Calu3 (cell line): ENCODE data around the gene PRADC1. TPM values are rescaled to one million over a fixed set of nuclear protein-coding genes. Genes with fewer than 3 reads are reported as not detected.

Source experiments
- BruUV-seq: library from RNA; stranded (reverse); fragments of 400-500 nt; replicated peaks from 2 replicates; lab custom pipeline; 2021; lab: Mats Ljungman, UMichigan
- CTCF ChIA-PET: fragments of 300-600 bp; sonication (Branson Sonifier 250); formaldehyde crosslinking; loops from one replicate; lab custom pipeline; 2022; ENCODE audit warnings: antibody characterized with exemption; lab: Charles Lee
- DNase-seq: peaks from one replicate; pipeline ENCODE4 v3.0.0; 2022
- H3K27ac Mint-ChIP-seq: one replicate; pipeline ENCODE4 v1.8.0; 2022; ENCODE audit warnings: mixed read lengths; ENCODE audit not compliant: unreplicated experiment
- H3K27me3 Mint-ChIP-seq: one replicate; pipeline ENCODE4 v1.8.0; 2022; ENCODE audit warnings: mixed read lengths; ENCODE audit not compliant: unreplicated experiment
- H3K36me3 Mint-ChIP-seq: one replicate; pipeline ENCODE4 v1.8.0; 2022; ENCODE audit warnings: mild to moderate bottlenecking, moderate library complexity, mixed read lengths; ENCODE audit not compliant: insufficient read depth, unreplicated experiment
- H3K4me1 Mint-ChIP-seq: one replicate; pipeline ENCODE4 v1.8.0; 2022; ENCODE audit warnings: mild to moderate bottlenecking, low read depth, mixed read lengths; ENCODE audit not compliant: unreplicated experiment
- H3K4me3 Mint-ChIP-seq: one replicate; pipeline ENCODE4 v1.8.0; 2022; ENCODE audit warnings: mild to moderate bottlenecking, low read depth, moderate library complexity, mixed read lengths; ENCODE audit not compliant: unreplicated experiment
- H3K9me3 Mint-ChIP-seq: one replicate; pipeline ENCODE4 v1.8.0; 2022; ENCODE audit warnings: low read depth, mixed read lengths; ENCODE audit not compliant: unreplicated experiment
- intact Hi-C: fragments of 100-400 bp; cut with micrococcal nuclease; formaldehyde crosslinking; loops from one replicate; pipeline ENCODE4 v1.10.0; 2022; ENCODE audit not compliant: unreplicated experiment
- total RNA-seq: library from RNA; stranded (reverse); gene quantifications from 2 replicates; pipeline ENCODE4 v1.2.3, GENCODE V29; 2022
- TF ChIP-seq, protein P1 (sequence below): fragments of 200-600 bp; IDR thresholded peaks from one replicate; pipeline ENCODE4 v1.8.0; 2022; ENCODE audit warnings: antibody characterized with exemption; ENCODE audit not compliant: unreplicated experiment

Gene PRADC1
- total RNA-seq, 1 experiment from 2014 or later = 13.8 TPM

DNA sequence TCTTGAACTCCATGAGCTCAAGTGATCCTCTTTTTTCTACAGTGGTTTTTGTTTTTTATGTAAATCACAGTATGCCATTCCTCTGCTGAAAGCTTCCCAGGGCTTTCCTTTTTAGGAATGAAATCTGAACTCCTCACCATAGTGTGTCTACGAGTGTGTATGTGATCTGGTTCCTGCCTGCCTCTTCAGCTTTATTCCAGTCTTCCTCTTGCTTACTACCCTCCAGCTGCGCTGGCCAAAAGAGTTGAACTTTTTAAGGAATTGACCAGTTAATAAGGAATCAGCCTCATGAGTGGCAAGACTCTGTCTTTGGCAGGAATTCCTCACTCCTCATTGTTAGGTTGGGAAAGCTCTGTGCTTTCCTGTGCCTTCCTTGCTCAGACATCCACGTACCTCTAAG is 5.1 kb upstream of the PRADC1 start:
- BruUV-seq = no TSS peak
- CTCF ChIA-PET = no interaction called here
- intact Hi-C loops = no loop called here
- peaks cover 26% of the 10 kb centered on the region for H3K4me1 Mint-ChIP-seq
- no peaks in the 10 kb centered on the region for H3K9me3 Mint-ChIP-seq
- H3K27me3 Mint-ChIP-seq = no peaks in the 10 kb centered on the region
- TF ChIP-seq, protein P1, sequence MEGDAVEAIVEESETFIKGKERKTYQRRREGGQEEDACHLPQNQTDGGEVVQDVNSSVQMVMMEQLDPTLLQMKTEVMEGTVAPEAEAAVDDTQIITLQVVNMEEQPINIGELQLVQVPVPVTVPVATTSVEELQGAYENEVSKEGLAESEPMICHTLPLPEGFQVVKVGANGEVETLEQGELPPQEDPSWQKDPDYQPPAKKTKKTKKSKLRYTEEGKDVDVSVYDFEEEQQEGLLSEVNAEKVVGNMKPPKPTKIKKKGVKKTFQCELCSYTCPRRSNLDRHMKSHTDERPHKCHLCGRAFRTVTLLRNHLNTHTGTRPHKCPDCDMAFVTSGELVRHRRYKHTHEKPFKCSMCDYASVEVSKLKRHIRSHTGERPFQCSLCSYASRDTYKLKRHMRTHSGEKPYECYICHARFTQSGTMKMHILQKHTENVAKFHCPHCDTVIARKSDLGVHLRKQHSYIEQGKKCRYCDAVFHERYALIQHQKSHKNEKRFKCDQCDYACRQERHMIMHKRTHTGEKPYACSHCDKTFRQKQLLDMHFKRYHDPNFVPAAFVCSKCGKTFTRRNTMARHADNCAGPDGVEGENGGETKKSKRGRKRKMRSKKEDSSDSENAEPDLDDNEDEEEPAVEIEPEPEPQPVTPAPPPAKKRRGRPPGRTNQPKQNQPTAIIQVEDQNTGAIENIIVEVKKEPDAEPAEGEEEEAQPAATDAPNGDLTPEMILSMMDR = no peak
- no peak overlapping the region for H3K4me3 Mint-ChIP-seq
- H3K36me3 Mint-ChIP-seq = peaks cover 51% of the 10 kb centered on the region
- DNase-seq = no peak
- H3K27ac Mint-ChIP-seq = no peak overlapping the region

DNA sequence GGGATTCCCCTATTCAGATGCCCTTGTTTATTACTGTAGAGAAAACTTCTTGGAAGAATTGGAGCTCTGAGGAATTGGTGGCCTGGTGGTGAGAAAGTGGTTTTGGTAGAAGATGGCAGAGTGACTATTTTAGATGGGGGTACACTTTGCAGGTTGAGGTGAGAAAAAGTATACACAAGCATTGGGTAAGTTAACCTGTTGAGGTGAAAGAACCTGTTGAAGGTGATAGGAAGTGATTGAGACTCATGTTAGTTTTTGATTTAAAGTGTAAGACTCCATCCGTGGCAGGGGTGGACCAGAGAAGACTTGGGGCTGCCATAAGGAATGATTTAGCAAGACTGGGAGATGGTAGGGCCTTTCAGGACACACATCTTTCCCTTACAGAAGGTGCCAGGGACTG is 4.1 kb upstream of the PRADC1 start:
- peaks cover 59% of the 10 kb centered on the region for H3K36me3 Mint-ChIP-seq
- H3K4me1 Mint-ChIP-seq = peaks cover 26% of the 10 kb centered on the region
- TF ChIP-seq, protein P1 = no peak
- no peaks in the 10 kb centered on the region for H3K27me3 Mint-ChIP-seq
- no peak for DNase-seq
- H3K4me3 Mint-ChIP-seq = no peak overlapping the region
- BruUV-seq = no TSS peak
- no peaks in the 10 kb centered on the region for H3K9me3 Mint-ChIP-seq
- no peak overlapping the region for H3K27ac Mint-ChIP-seq
- intact Hi-C loops = no loop called here
- CTCF ChIA-PET = no interaction called here

DNA sequence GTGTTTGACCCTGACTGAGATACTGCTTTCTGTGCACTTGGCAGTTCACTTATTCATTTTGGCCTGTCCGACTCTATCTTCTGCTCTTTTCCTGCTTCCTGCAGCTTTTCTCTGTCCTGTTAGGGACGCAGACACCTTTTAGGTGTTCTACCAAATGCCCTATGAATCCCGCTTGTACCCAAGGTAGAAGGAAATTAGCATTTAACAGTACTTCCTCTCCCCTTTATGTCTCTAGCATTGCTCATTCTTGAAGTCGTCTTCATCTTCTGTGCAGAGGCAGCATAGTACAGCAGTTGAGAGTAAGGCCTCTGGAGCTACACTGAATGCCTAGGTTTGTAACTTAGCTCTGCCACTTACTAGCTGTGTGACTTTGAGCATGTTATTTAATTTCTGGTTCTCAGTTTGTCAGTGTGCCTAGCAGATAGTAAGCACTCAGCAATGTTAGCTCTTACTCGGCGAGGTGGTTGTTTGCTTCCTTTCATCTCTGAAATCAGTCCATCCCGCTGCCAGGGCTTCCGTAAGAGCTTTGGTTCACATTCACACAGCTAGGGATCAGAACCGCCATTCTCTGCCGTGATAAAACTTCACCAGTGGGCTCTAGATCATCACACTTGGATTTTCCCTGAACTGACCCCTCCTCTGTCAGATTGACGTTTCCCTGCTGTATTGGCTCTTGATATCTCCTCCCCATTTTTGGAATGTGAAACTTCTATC is 2.4 kb upstream of the PRADC1 start:
- no peak for DNase-seq
- peaks cover 54% of the 10 kb centered on the region for H3K36me3 Mint-ChIP-seq
- no peaks in the 10 kb centered on the region for H3K27me3 Mint-ChIP-seq
- TF ChIP-seq, protein P1 = no peak
- peaks cover 26% of the 10 kb centered on the region for H3K4me1 Mint-ChIP-seq
- no TSS peak for BruUV-seq
- H3K4me3 Mint-ChIP-seq = peak overlapping the region; percentile 92
- intact Hi-C loops = no loop called here
- H3K27ac Mint-ChIP-seq = peak overlapping the region; percentile 97
- no peaks in the 10 kb centered on the region for H3K9me3 Mint-ChIP-seq
- CTCF ChIA-PET = interaction anchor here (1.3 kb wide), 1 partner anchor 9 kb away, joined by 4 read pairs; no protein-coding TSS in a partner anchor

DNA sequence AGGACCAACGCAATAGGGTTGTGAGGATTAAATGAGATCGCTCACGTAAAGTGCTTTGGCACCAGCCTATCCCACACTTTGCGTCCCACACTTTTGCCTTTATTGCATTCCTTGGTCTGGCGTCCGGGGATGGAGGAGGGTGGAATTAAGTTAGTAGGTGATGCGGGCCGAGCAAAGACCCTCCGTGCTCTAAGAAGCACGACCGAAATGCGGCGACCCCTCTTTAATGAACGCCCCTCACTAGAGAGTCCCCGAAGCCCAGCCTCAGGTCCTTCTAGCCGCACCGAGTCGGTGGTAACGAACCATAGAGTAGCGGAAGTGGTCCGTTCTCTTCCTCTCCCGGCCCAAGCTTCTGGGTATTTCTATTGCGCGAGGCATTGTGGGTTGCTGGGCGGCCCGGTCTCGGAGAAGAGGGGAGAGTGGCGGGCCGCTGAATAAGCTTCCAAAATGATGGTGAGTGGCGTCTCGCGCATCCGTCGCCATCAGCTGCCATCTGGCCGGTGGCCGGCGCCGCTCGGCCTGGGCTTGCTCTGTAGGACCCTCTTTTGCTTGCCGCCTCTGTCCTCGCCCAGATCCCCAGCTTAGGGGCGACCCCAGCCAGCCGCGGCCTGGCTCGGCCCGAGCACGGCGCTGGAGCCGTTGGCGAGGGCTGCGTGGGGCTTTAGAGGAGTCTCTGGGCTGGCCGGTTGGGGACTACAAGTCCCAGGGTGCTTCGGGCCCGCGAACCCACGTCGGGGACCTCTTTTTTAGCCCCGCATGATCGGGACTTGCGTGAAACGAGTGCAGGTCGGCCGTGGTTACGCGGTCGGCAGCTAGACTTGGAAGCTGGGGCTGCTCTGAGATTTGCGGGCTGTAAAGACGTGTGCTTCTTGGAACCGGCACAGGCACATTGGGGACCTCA is 1.1 kb upstream of the PRADC1 start, which contains the start of gene CCT7:
Gene CCT7, plus strand, starts transcription at position 377 of the 901 bp plus-strand sequence. Its CDS starts 71 bp downstream, at position 448.
- Mint-ChIP-seq H3K27ac (peak within 1 kb of the TSS; percentile 97), H3K36me3 (peaks cover 53% of the 10 kb centered on the region), H3K9me3 (no peaks in the 10 kb centered on the region), H3K4me1 (peaks cover 26% of the 10 kb centered on the region), H3K4me3 (peak within 1 kb of the TSS; percentile 92), H3K27me3 (no peaks in the 10 kb centered on the region)
- intact Hi-C loops = no loop called here
- CTCF ChIA-PET = interaction anchor here (0.6 to 2.6 kb wide), 7 partner anchors 9 to 288 kb away, joined by 4 to 10 read pairs (median 4); no protein-coding TSS in a partner anchor
- TSS peak; percentile 48 for BruUV-seq
- TF ChIP-seq, protein P1 = no peak
- DNase-seq = peak; percentile 79
